Mesenteric fat pad (tissue), 1 donor: ENCODE results near the gene NHLRC4. TPM values are rescaled to one million over a fixed set of nuclear protein-coding genes. Genes with fewer than 3 reads are reported as not detected.

Experiments used
- DNase-seq: peaks from one replicate; pipeline ENCODE4 v3.0.0-alpha.2; 2020; ENCODE audit warnings: low spot score
- total RNA-seq: library from RNA; stranded (reverse); fragmentation: NEBNext Ultra II Directional; extraction: Animal tissue kit (Norgen Biotek cat#: 25700); gene quantifications from one replicate; pipeline ENCODE4 v1.2.1, GENCODE V29; 2021
- donor health status: DM: yes; HTN: yes; CAD: no.

Gene NHLRC4
- total RNA-seq, 1 donor from 2014 or later = 1.3 TPM

DNA sequence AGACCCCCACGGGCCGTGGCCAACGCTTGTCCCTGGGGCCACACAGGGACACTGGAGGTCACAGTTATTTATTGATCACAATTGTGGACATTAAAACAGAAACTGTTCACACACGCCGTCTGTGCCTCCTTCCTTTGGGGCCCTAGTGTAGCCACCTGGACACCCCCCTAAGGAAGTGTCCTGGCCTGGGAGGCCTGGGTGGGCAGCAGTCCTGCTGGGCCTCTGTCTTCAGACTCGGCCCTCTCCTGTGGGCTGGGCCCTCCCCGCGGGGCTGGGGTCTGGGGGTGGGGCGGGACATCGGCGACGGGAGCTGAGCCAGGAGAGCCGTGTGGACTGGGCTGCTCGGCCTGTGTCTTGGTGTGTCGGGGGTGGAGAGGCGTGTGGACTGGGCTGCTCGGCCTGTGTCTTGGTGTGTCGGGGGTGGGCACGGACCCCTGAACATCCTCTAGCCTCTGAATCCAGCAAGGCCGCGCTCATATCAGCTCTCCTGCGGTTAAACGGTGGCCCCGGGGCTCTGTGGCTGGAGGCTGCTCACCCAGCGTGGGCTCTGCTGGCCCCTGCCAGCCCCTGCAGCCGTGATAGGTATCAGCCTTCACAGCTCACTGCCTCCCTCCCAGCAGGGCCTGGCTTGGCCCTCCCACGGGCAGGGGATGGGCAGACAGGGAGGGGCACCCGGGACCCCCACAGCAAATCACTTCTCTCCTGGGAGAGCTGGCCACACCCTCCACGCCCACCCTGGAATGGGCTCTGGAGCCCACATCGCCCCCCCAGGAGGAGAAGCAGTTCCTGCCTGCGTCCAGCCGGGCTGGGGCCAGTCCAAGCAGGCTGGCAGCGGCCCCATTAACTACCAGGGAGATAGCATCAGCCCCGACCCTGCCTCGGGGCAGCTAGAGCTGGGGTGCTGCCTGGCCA, 1.1 kb upstream of the NHLRC4 start:
- no peak for DNase-seq

GRCh38 chr16:567373-568256, 810 bp downstream of the NHLRC4 start:
- no peak for DNase-seq

- DNase-seq = no peak
These were observed 1.8 kb downstream of the NHLRC4 start for GRCh38 chr16:568401-569258.

GRCh38 chr16:569445-570254, 2.8 kb downstream of the NHLRC4 start, which contains the start of gene PIGQ:
Gene PIGQ (plus strand): TSS chr16:569968. CDS start chr16:574075, 4,107 bp downstream.
- no peak for DNase-seq

- no peak for DNase-seq
These were observed 6.3 kb downstream of the NHLRC4 start for GRCh38 chr16:572865-573650.

- no peak for DNase-seq
These were observed 7.4 kb downstream of the NHLRC4 start for GRCh38 chr16:574021-574760.

DNA sequence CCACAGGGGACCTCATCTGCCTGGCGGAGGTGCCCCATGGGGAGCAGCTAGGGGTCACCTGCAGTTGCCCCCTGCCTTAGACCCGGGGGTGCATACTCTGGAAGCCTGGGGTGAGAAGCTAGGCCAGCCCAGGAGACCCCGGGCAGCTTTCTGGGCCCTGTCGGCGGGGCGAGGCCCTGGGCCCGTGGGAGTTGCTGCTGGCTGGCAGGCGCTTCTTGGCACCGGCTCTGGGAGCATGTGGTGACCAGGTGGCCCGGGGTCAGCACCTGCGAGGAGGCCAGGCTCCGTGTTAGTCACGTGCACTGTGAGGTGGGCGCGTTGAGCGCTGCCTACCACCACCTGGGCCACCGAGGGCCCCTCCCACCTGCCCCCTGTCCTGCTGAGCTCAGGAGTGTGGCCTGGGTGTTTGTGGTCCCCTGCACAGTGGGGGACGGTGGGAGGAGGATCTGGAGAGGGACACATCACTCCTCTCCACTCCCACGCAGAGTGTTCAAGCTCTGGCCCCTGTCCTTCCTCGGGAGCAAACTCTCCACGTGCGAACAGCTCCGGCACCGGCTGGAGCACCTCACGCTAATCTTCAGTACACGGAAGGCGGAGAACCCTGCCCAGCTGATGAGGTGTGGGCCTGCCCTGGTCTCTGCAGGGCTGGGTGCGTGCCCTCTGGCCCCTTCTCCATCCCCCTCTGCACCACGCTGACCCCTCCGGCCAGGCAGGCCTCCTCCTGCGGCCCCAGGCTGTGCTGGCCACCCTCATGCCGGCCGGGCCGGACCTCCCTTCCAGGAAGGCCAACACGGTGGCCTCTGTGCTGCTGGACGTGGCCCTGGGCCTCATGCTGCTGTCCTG, 8.8 kb downstream of the NHLRC4 start:
- DNase-seq = no peak

- DNase-seq = no peak
These were observed 9.5 kb downstream of the NHLRC4 start for GRCh38 chr16:576197-576822.

DNA sequence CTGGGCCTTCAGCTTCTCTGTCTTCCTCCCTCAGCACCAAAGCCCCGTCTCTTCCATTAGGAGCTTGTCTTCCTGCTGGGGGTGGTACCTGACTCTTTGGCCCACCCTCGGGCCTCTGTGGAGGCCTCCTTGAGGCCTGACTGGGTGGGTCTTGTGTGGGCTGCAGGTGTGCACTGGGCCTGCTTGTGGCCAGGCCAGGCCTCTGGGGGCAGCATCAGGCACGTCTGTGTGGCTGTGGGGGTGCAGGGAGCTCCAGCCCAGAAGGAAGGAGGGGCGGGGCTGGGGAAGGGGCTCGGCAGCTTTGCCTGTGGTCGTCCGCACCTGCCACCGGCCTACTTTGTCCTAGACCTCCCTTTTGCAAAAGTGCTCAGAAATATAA, 10.0 kb downstream of the NHLRC4 start:
- no peak for DNase-seq

GRCh38 chr16:577796-578195, 11.0 kb downstream of the NHLRC4 start:
- no peak for DNase-seq

DNA sequence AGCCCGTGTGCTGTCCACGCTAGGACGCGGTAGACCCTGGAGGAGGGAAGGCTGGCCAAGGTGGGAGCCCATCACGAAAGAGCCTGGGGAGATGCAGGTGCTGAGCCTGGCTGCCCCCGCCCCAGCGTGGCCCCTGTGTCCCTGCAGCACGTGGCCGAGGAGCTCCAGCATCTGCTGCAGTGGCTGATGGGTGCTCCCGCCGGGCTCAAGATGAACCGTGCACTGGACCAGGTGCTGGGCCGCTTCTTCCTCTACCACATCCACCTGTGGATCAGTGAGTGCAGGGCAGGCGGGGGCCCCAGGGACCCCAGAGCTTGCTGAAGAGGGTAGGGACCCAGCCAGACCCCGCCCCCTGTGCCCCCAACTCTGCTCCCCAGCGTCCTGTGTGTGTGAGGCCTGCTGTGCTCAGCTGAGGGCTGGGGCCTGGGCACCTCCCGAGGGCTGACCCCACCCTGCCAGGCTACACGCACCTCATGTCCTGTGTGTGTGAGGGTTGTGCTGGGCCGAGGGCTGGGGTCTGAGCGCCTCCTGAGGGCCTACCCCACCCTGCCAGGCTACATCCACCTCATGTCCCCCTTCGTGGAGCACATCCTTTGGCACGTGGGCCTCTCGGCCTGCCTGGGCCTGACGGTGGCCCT, 11.5 kb downstream of the NHLRC4 start:
- DNase-seq = no peak

DNA sequence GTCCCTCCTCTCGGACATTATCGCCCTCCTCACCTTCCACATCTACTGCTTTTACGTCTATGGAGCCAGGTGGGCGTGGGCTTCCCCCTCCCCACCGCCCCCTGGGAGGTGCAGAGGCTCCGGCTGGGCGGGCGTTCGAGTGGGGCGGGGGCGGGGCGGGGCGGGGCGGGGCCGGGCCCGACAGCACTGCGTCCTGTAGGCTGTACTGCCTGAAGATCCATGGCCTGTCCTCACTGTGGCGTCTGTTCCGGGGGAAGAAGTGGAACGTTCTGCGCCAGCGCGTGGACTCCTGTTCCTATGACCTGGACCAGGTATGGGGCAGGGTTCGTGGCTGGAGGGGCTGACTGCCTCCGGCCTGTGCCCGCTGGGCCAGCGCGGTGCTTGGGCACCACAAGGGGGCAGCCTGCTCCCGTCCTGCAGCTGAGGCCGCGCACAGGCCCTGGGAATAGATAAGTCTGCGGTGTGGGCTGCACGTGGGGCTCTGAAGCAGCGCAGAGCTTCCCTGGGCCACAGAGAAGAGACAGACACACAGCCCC, 12.1 kb downstream of the NHLRC4 start:
- no peak for DNase-seq

DNA sequence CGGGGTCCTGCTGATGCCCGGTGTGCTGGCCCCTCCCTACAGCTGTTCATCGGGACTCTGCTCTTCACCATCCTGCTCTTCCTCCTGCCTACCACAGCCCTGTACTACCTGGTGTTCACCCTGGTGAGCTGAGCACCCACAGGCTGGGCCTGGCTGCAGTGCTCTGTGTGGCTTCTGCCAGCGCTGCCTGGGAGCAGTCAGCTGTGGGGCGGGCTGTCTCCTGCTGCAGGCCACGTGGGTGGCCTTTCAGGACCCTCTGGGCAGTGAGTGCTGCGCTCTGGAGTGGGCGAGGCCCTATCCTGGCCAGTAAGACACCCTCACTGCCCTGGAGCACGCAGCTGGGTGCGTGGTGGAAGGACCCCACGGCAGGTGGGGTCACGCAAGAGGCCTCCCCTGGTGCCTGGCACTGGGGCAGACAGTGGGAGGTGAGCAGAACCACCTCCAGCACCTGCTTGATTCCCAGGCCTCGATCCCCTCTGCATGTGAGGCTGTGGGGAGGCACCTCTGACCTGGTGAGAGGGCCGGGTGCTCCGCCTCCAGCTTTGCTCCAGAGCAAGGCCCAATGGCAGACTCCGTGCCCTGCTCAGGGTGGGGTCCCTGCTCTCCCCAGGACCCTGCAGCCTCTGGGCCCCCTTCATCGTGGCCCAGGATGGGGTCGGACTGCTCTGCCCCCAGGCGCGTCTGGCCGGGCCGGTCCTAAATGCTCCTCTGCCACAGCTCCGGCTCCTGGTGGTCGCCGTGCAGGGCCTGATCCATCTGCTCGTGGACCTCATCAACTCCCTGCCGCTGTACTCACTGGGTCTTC, 13.5 kb downstream of the NHLRC4 start:
- DNase-seq = no peak

DNA sequence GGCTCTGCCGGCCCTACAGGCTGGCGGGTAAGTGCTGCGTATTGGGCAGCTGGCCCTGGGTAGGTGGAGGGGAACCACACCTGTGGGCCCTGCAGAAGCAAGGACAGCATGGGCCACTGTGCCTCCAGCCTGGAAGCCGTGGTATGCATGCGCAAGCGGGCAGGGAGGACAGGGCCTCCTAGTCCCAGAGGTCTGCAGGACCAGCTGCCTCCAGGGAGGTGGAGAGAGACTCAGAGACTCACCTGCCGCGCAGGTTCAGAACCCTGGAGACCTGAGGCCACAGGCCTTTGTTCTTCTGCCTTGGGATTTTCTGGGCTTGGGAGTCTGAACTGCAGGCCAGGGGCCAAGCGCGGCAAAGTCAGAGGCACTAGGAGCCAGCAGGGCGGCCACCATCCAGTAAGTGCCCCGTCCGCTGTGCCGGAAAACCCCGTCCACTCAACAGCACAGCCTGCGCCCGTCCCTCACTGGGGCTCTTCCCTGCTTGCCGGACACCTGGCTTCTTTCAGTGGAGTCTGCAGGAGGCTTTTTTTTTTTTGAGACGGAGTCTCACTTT, 14.2 kb downstream of the NHLRC4 start:
- DNase-seq = no peak

- no peak for DNase-seq
These were observed 15.4 kb downstream of the NHLRC4 start for GRCh38 chr16:582218-582613.
